Neural progenitor cell (in vitro differentiated cells): ENCODE results near the gene SH2B2. TPM values are rescaled to one million over a fixed set of nuclear protein-coding genes. Genes with fewer than 3 reads are reported as not detected.

Experiments
- DNase-seq: peaks from one replicate; pipeline ENCODE4 v3.0.0-alpha.2; 2016; ENCODE audit warnings: low spot score
- H2AFZ ChIP-seq: fragments of 200-600 bp; sonication (generic); replicated peaks from 2 replicates; pipeline ENCODE4 v1.6.1; 2016; ENCODE audit warnings: antibody characterized with exemption
- H3F3A ChIP-seq: fragments of 200-600 bp; sonication (generic); 2 replicates; pipeline ENCODE4 v1.6.1; 2016; ENCODE audit warnings: antibody characterized with exemption, low read depth
- H3K27ac ChIP-seq: fragments of 200-600 bp; sonication (generic); 2 replicates; pipeline ENCODE4 v1.5.1; 2016; ENCODE audit warnings: mild to moderate bottlenecking
- H3K27me3 ChIP-seq: fragments of 200-600 bp; sonication (generic); 2 replicates; pipeline ENCODE4 v1.6.1; 2016; ENCODE audit warnings: mild to moderate bottlenecking, moderate library complexity
- H3K36me3 ChIP-seq: fragments of 200-600 bp; sonication (generic); 2 replicates; pipeline ENCODE4 v1.5.1; 2016
- H3K4me1 ChIP-seq: fragments of 200-600 bp; sonication (generic); 2 replicates; pipeline ENCODE4 v1.6.1; 2016; ENCODE audit warnings: mixed run types
- H3K4me2 ChIP-seq: fragments of 200-600 bp; sonication (generic); 2 replicates; pipeline ENCODE4 v1.6.1; 2016
- H3K4me3 ChIP-seq: fragments of 200-600 bp; sonication (generic); 2 replicates; pipeline ENCODE4 v1.5.1; 2016
- H3K79me2 ChIP-seq: fragments of 200-600 bp; sonication (generic); 2 replicates; pipeline ENCODE4 v1.6.1; 2016; ENCODE audit warnings: low read depth
- H3K9ac ChIP-seq: fragments of 200-600 bp; sonication (generic); 2 replicates; pipeline ENCODE4 v1.6.1; 2016
- H3K9me3 ChIP-seq: fragments of 200-600 bp; sonication (generic); 2 replicates; pipeline ENCODE4 v1.5.1; 2016; ENCODE audit warnings: low read depth
- H4K20me1 ChIP-seq: fragments of 200-600 bp; sonication (generic); 2 replicates; pipeline ENCODE4 v1.6.1; 2016; ENCODE audit warnings: low read depth
- H3K27ac Mint-ChIP-seq: 3 replicates; pipeline ENCODE4 v1.8.0; 2021; ENCODE audit warnings: mixed read lengths
- H3K27me3 Mint-ChIP-seq: 2 replicates; pipeline ENCODE4 v1.8.0; 2022; ENCODE audit warnings: low read depth, mild to moderate bottlenecking, inconsistent platforms, moderate library complexity, mixed read lengths; ENCODE audit not compliant: insufficient read depth
- H3K36me3 Mint-ChIP-seq: 3 replicates; pipeline ENCODE4 v1.8.0; 2021; ENCODE audit warnings: mixed read lengths
- H3K4me1 Mint-ChIP-seq: 3 replicates; pipeline ENCODE4 v1.8.0; 2021; ENCODE audit warnings: mixed read lengths
- H3K4me3 Mint-ChIP-seq: 3 replicates; pipeline ENCODE4 v1.8.0; 2021; ENCODE audit warnings: mild to moderate bottlenecking, moderate library complexity, mixed read lengths
- H3K9me3 Mint-ChIP-seq: 3 replicates; pipeline ENCODE4 v1.8.0; 2020; ENCODE audit warnings: mixed read lengths
- EZH2 ChIP-seq: fragments of 200-600 bp; sonication (generic); IDR thresholded peaks from 2 replicates; pipeline ENCODE4 v1.6.1; 2017; ENCODE audit warnings: antibody characterized with exemption, mild to moderate bottlenecking, moderate library complexity
- EZH2phosphoT487 ChIP-seq: fragments of 200-600 bp; sonication (generic); IDR thresholded peaks from 2 replicates; pipeline ENCODE4 v1.6.1; 2017; ENCODE audit warnings: antibody characterized with exemption
- total RNA-seq: library from RNA; depleted of rRNA; stranded (reverse); fragments of >200 nt; gene quantifications from 2 replicates; pipeline ENCODE4 v1.2.3, GENCODE V29; 2015; ENCODE audit warnings: low replicate concordance
- TF ChIP-seq, protein P1 (sequence below): fragments of 200-600 bp; sonication (generic); IDR thresholded peaks from 2 replicates; pipeline ENCODE4 v1.5.1; 2017; ENCODE audit warnings: antibody characterized with exemption, mild to moderate bottlenecking

The SH2B2 gene
- total RNA-seq, 1 donor from 2014 or later = 2.0 TPM

DNA sequence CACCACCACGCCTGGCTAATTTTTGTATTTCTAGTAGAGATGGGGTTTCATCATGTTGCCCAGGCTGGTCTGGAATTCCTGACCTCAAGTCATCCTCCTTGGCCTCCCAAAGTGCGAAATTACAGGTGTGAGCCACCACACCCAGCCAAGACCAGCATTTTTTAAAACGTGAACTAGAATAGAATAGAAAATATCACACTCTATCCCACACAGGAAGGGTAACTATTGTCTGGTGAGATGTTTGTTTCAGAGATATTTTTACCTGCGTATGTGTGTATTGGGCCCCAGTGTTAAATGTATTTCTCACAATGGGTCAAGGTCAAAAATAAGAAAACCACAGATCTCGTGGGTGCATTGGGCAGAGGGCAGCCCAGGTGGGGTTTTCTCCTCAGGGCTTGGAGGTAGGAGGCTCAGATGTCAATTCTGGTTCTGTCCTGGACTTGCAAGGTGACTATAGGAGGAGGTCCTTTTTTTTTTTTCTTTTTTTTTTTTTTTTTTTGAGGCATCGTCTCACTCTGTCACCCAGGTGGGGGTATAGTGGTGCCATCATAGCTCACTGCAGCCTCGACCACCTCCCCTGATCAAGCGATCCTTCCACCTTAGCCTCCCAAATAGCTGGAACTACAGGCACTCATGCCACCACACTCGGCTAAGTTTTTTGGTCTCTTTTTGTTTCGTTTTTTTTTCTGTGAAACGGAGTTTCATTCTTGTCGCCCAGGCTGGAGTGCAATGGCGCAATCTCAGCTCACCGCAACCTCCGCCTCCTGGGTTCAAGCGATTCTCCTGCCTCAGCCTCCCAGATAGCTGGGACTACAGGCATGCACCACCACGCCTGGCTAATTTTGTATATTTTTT, 19.0 kb downstream of the SH2B2 start:
- no peak overlapping the region for H3K9ac ChIP-seq
- H3K79me2 ChIP-seq = no peaks in the 10 kb centered on the region
- TF ChIP-seq EZH2phosphoT487 = no peak
- TF ChIP-seq, protein P1, sequence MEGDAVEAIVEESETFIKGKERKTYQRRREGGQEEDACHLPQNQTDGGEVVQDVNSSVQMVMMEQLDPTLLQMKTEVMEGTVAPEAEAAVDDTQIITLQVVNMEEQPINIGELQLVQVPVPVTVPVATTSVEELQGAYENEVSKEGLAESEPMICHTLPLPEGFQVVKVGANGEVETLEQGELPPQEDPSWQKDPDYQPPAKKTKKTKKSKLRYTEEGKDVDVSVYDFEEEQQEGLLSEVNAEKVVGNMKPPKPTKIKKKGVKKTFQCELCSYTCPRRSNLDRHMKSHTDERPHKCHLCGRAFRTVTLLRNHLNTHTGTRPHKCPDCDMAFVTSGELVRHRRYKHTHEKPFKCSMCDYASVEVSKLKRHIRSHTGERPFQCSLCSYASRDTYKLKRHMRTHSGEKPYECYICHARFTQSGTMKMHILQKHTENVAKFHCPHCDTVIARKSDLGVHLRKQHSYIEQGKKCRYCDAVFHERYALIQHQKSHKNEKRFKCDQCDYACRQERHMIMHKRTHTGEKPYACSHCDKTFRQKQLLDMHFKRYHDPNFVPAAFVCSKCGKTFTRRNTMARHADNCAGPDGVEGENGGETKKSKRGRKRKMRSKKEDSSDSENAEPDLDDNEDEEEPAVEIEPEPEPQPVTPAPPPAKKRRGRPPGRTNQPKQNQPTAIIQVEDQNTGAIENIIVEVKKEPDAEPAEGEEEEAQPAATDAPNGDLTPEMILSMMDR = no peak
- no peak for TF ChIP-seq EZH2
- Mint-ChIP-seq H3K4me3 (peak overlapping the region; percentile 50), H3K4me1 (peaks cover 6% of the 10 kb centered on the region), H3K9me3 (no peaks in the 10 kb centered on the region), H3K27me3 (peaks cover 7% of the 10 kb centered on the region), H3K36me3 (peaks cover 4% of the 10 kb centered on the region), H3K27ac (no peak overlapping the region)
- no peaks in the 10 kb centered on the region for H3K36me3 ChIP-seq
- peaks cover 41% of the 10 kb centered on the region for H4K20me1 ChIP-seq
- DNase-seq = no peak
- H3K27ac ChIP-seq = no peak overlapping the region
- no peak overlapping the region for H2AFZ ChIP-seq
- H3K4me2 ChIP-seq = no peak overlapping the region
- H3K4me1 ChIP-seq = peaks cover 11% of the 10 kb centered on the region
- no peaks in the 10 kb centered on the region for H3K9me3 ChIP-seq
- H3K4me3 ChIP-seq = no peak overlapping the region
- H3F3A ChIP-seq = no peaks in the 10 kb centered on the region
- H3K27me3 ChIP-seq = peaks cover 3% of the 10 kb centered on the region

DNA sequence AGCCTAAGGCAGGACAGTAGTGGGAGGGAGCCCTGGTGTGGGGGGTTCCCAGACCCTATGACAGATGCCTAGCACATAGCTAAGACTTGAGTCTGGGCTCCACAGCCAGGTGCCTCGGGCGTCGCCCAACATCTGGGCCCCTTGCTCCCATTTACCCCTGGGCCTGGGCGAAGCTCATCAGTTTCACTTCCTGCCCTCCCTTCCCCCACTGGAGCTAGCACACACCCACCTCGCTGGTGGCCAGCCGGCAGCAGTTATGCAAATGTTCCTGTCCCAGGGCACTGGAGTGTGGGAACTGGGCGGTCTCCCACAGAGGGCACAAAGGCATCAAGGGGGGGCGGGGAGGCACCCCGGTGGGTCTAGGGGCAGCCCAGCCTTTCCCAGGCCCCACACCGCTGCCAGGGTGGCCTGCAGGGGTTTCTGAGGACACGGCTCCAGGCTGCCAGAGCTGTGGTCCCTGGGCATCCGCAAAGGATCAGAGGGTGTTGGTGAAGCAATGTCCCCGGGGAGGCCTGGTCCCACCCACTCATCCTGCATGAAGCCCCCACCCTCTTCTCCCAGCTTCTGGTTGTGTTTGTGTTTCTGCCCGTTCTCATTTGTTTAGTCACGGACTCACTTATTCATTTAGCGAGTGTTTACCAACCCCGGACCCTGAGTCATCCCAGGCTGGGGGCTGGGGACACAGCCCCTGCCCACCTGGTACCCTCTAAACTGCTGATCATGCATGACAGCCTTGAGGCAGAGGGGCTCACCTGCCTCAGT, 20.4 kb downstream of the SH2B2 start:
- Mint-ChIP-seq H3K4me3 (no peak overlapping the region), H3K27ac (peak overlapping the region; percentile 37), H3K9me3 (no peaks in the 10 kb centered on the region), H3K4me1 (peaks cover 6% of the 10 kb centered on the region), H3K36me3 (peaks cover 4% of the 10 kb centered on the region), H3K27me3 (peaks cover 7% of the 10 kb centered on the region)
- H4K20me1 ChIP-seq = peaks cover 37% of the 10 kb centered on the region
- peaks cover 11% of the 10 kb centered on the region for H3K4me1 ChIP-seq
- H3K4me2 ChIP-seq = peak overlapping the region; percentile 57
- no peak overlapping the region for H2AFZ ChIP-seq
- no peaks in the 10 kb centered on the region for H3F3A ChIP-seq
- H3K9ac ChIP-seq = no peak overlapping the region
- H3K27me3 ChIP-seq = no peaks in the 10 kb centered on the region
- H3K27ac ChIP-seq = peak overlapping the region; percentile 14
- no peak overlapping the region for H3K4me3 ChIP-seq
- no peaks in the 10 kb centered on the region for H3K36me3 ChIP-seq
- no peaks in the 10 kb centered on the region for H3K9me3 ChIP-seq
- H3K79me2 ChIP-seq = no peaks in the 10 kb centered on the region
- no peak for TF ChIP-seq EZH2phosphoT487
- TF ChIP-seq, protein P1 = no peak
- no peak for TF ChIP-seq EZH2
- DNase-seq = peak; percentile 60

DNA sequence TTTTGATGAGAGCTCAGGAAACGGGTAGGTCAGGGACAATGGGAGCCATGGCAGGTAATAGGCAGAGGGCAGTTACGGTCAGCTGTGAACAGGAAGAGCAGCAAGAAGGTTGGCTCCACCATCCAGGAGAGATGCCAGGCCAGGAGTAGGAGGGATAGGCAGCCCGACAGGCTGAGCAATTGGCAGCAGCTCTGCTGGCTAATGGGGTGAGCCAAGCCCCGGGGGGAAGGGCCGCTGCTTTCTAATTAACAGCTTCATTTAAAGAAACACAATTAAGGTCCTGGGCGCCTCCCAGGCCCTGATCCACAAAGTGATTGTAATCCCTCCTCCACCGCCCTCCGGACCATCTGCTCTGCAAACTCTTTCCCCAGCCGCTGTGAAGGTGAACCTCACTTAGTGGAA, 23.7 kb downstream of the SH2B2 start:
- peak; percentile 61 for DNase-seq
- no peak overlapping the region for H3K9ac ChIP-seq
- H3K27me3 ChIP-seq = no peaks in the 10 kb centered on the region
- H2AFZ ChIP-seq = no peak overlapping the region
- H3K27ac ChIP-seq = no peak overlapping the region
- H3K36me3 Mint-ChIP-seq = peaks cover 4% of the 10 kb centered on the region
- peaks cover 18% of the 10 kb centered on the region for H4K20me1 ChIP-seq
- H3K4me1 ChIP-seq = peaks cover 11% of the 10 kb centered on the region
- no peak overlapping the region for H3K4me2 ChIP-seq
- H3F3A ChIP-seq = no peaks in the 10 kb centered on the region
- H3K4me1 Mint-ChIP-seq = peaks cover 6% of the 10 kb centered on the region
- TF ChIP-seq EZH2phosphoT487 = no peak
- no peak for TF ChIP-seq EZH2
- TF ChIP-seq, protein P1 = no peak
- no peaks in the 10 kb centered on the region for H3K36me3 ChIP-seq
- H3K9me3 Mint-ChIP-seq = no peaks in the 10 kb centered on the region
- H3K79me2 ChIP-seq = no peaks in the 10 kb centered on the region
- no peaks in the 10 kb centered on the region for H3K9me3 ChIP-seq
- no peak overlapping the region for H3K27ac Mint-ChIP-seq
- peaks cover 7% of the 10 kb centered on the region for H3K27me3 Mint-ChIP-seq
- H3K4me3 ChIP-seq = no peak overlapping the region
- H3K4me3 Mint-ChIP-seq = no peak overlapping the region
